H9 (cell line): ENCODE measurements around the gene USP6. TPM values are rescaled to one million over a fixed set of nuclear protein-coding genes. Genes with fewer than 3 reads are reported as not detected.
A peak's percentile ranks its signal among the peaks of the same experiment; 100 is the strongest.

Source experiments
- DNase-seq: peaks from one replicate; pipeline ENCODE4 v3.0.0-alpha.2; 2017
- H2AFZ ChIP-seq: one replicate; pipeline ENCODE4 v1.6.1; 2013; ENCODE audit warnings: mild to moderate bottlenecking, low read length, control low read depth, moderate library complexity
- H2AK5ac ChIP-seq: 2 replicates; pipeline ENCODE4 v1.6.1; 2013; ENCODE audit warnings: low read length, control low read depth, mixed read lengths; ENCODE audit not compliant: insufficient read length
- H2BK120ac ChIP-seq: one replicate; pipeline ENCODE4 v1.6.1; 2013; ENCODE audit warnings: low read depth, mild to moderate bottlenecking, low read length, control low read depth, inconsistent platforms; ENCODE audit not compliant: poor library complexity, severe bottlenecking
- H2BK12ac ChIP-seq: 2 replicates; pipeline ENCODE4 v1.6.1; 2013; ENCODE audit warnings: low read length, control low read depth, mixed read lengths, low read depth; ENCODE audit not compliant: insufficient read length
- H2BK15ac ChIP-seq: 2 replicates; pipeline ENCODE4 v1.6.1; 2013; ENCODE audit warnings: low read depth, low read length, control low read depth
- H2BK20ac ChIP-seq: one replicate; pipeline ENCODE4 v1.6.1; 2013; ENCODE audit warnings: low read depth, mild to moderate bottlenecking, low read length, control low read depth, inconsistent platforms; ENCODE audit not compliant: poor library complexity, severe bottlenecking
- H2BK5ac ChIP-seq: 2 replicates; pipeline ENCODE4 v1.6.1; 2013; ENCODE audit warnings: low read length, control low read depth, mixed read lengths; ENCODE audit not compliant: insufficient read length
- H3K14ac ChIP-seq: 2 replicates; pipeline ENCODE4 v1.6.1; 2013; ENCODE audit warnings: low read length, control low read depth; ENCODE audit not compliant: insufficient read depth
- H3K18ac ChIP-seq: 2 replicates; pipeline ENCODE4 v1.6.1; 2013; ENCODE audit warnings: low read depth, mild to moderate bottlenecking, mixed read lengths, low read length, control low read depth; ENCODE audit not compliant: insufficient read length
- H3K23ac ChIP-seq: 2 replicates; pipeline ENCODE4 v1.6.1; 2013; ENCODE audit warnings: low read length, control low read depth, mixed read lengths, low read depth; ENCODE audit not compliant: insufficient read length
- H3K23me2 ChIP-seq: 2 replicates; pipeline ENCODE4 v1.6.1; 2013; ENCODE audit warnings: low read depth, mild to moderate bottlenecking, mixed read lengths, low read length, control low read depth; ENCODE audit not compliant: insufficient read length, poor library complexity, severe bottlenecking
- H3K27ac ChIP-seq: 2 replicates; pipeline ENCODE4 v1.5.1; 2013; ENCODE audit warnings: low read length, control low read depth, mixed read lengths, low read depth; ENCODE audit not compliant: insufficient read length
- H3K27me3 ChIP-seq: 2 replicates; pipeline ENCODE4 v1.6.1; 2013; ENCODE audit warnings: low read length, control low read depth, inconsistent platforms; ENCODE audit not compliant: insufficient read depth
- H3K4ac ChIP-seq: 2 replicates; pipeline ENCODE4 v1.6.1; 2013; ENCODE audit warnings: low read depth, mild to moderate bottlenecking, control low read depth, inconsistent platforms, low read length, moderate library complexity
- H3K4me1 ChIP-seq: 2 replicates; pipeline ENCODE4 v1.6.1; 2013; ENCODE audit warnings: low read length, control low read depth, inconsistent platforms; ENCODE audit not compliant: insufficient read depth
- H3K4me2 ChIP-seq: 2 replicates; pipeline ENCODE4 v1.6.1; 2013; ENCODE audit warnings: low read length, control low read depth, mixed read lengths; ENCODE audit not compliant: insufficient read length, insufficient read depth
- H3K56ac ChIP-seq: 2 replicates; pipeline ENCODE4 v1.6.1; 2013; ENCODE audit warnings: low read depth, mild to moderate bottlenecking, mixed read lengths, low read length, control low read depth; ENCODE audit not compliant: insufficient read length
- H3K79me1 ChIP-seq: 2 replicates; pipeline ENCODE4 v1.6.1; 2013; ENCODE audit warnings: low read depth, mild to moderate bottlenecking, moderate library complexity, low read length, control low read depth, inconsistent platforms; ENCODE audit not compliant: insufficient read depth, poor library complexity, severe bottlenecking
- H3K79me2 ChIP-seq: 2 replicates; pipeline ENCODE4 v1.6.1; 2013; ENCODE audit warnings: low read length, control low read depth, inconsistent platforms; ENCODE audit not compliant: insufficient read depth
- H3K9ac ChIP-seq: 2 replicates; pipeline ENCODE4 v1.6.1; 2013; ENCODE audit warnings: low read length, control low read depth, mixed read lengths; ENCODE audit not compliant: insufficient read length; ENCODE audit errors: extremely low read depth
- H3K9me3 ChIP-seq: one replicate; pipeline ENCODE4 v1.6.1; 2013; ENCODE audit warnings: low read depth, low read length, inconsistent platforms; ENCODE audit not compliant: control insufficient read depth
- H3T11ph ChIP-seq: one replicate; pipeline ENCODE4 v1.6.1; 2013; ENCODE audit warnings: mild to moderate bottlenecking, low read length, control low read depth, inconsistent platforms
- H4K20me1 ChIP-seq: one replicate; pipeline ENCODE4 v1.6.1; 2013; ENCODE audit not compliant: control insufficient read depth, insufficient read length, insufficient read depth
- H4K5ac ChIP-seq: 2 replicates; pipeline ENCODE4 v1.6.1; 2013; ENCODE audit warnings: low read depth, mild to moderate bottlenecking, mixed read lengths, low read length, control low read depth; ENCODE audit not compliant: insufficient read length
- H4K8ac ChIP-seq: replicated peaks from 2 replicates; pipeline ENCODE4 v1.6.1; 2013; ENCODE audit warnings: low read length, control low read depth, mixed read lengths, low read depth; ENCODE audit not compliant: insufficient read length
- H4K91ac ChIP-seq: 2 replicates; pipeline ENCODE4 v1.6.1; 2013; ENCODE audit warnings: low read depth, mild to moderate bottlenecking, moderate library complexity, mixed read lengths, low read length, control low read depth; ENCODE audit not compliant: insufficient read length
- H3K27ac Mint-ChIP-seq, 3 experiments: 2 replicates in 2 of 3; 3 replicates in 1 of 3; pipeline ENCODE4 v1.8.0; 2020 to 2021; ENCODE audit warnings: mixed read lengths in 3 of 3, mild to moderate bottlenecking in 1 of 3, moderate library complexity in 1 of 3
- H3K27me3 Mint-ChIP-seq: 2 replicates; pipeline ENCODE4 v1.8.0; 2021; ENCODE audit warnings: low read depth, mild to moderate bottlenecking, moderate library complexity, mixed read lengths
- H3K36me3 Mint-ChIP-seq, 3 experiments: 2 replicates in 2 of 3; 3 replicates in 1 of 3; pipeline ENCODE4 v1.8.0; 2020 to 2021; ENCODE audit warnings: low read depth in 3 of 3, mixed read lengths in 3 of 3; ENCODE audit not compliant: insufficient read depth in 1 of 3
- H3K4me1 Mint-ChIP-seq, 2 experiments: 2 replicates each; pipeline ENCODE4 v1.8.0; 2020; ENCODE audit warnings: mixed read lengths in 2 of 2
- H3K4me3 Mint-ChIP-seq, 2 experiments: 2 replicates in 1 of 2; 3 replicates in 1 of 2; pipeline ENCODE4 v1.8.0; 2020 to 2021; ENCODE audit warnings: mild to moderate bottlenecking in 2 of 2, mixed read lengths in 2 of 2, moderate library complexity in 1 of 2
- H3K9me3 Mint-ChIP-seq, 2 experiments: 2 replicates in 1 of 2; 3 replicates in 1 of 2; pipeline ENCODE4 v1.8.0; 2020; ENCODE audit warnings: mild to moderate bottlenecking in 2 of 2, mixed read lengths in 2 of 2, moderate library complexity in 1 of 2
- CTCF ChIP-seq: fragments of 200-600 bp; sonication (generic); conservative IDR thresholded peaks from 3 replicates; pipeline ENCODE4 v1.8.0; 2021; ENCODE audit warnings: antibody characterized with exemption, mild to moderate bottlenecking
- WGBS: extraction: QIAGEN DNeasy Blood & Tissue Kit; methylation state at CpG from one replicate; pipeline ENCODE4 v1.1.7; 2013; ENCODE audit warnings: missing lambda C conversion rate, low lambda C conversion rate, mixed read lengths; ENCODE audit not compliant: insufficient read length; ENCODE audit errors: extremely low coverage; 5-methylcytosine and 5-hydroxymethylcytosine counted together
- total RNA-seq: library from RNA; stranded (reverse); gene quantifications from 2 replicates; pipeline ENCODE4 v1.2.1, GENCODE V29; 2021

Gene USP6
- total RNA-seq, 1 experiment from 2014 or later, result 0.17 TPM

GRCh38 chr17:5111402-5112204 lies 4.2 kb upstream of the USP6 start, which contains the start of gene ZNF232:
TSS of gene ZNF232 (minus strand) at chr17:5111878. CDS start at chr17:5111822, 56 bp downstream.
- H3K14ac ChIP-seq, result peak within 1 kb of the TSS; percentile 82
- DNase-seq, result peak; percentile 98
- no peak within 1 kb of the TSS for H2BK5ac ChIP-seq
- H4K8ac ChIP-seq, result no peak within 1 kb of the TSS
- Mint-ChIP-seq H3K27me3 (no peaks in the 10 kb centered on the region; the same call in 1 of the 2 replicates), H3K4me3 (peak within 1 kb of the TSS; percentile 70 to 81), H3K36me3 (peaks cover 49 to 53% (median 49%) of the 10 kb centered on the region in 3 experiments), H3K4me1 (peaks cover 13 to 14% of the 10 kb centered on the region in 2 experiments), H3K27ac (peak within 1 kb of the TSS; percentile 82 to 96 (median 95)), H3K9me3 (peaks cover 4 to 8% of the 10 kb centered on the region in 2 experiments; a peak in 4 of 5 replicates)
- H2BK12ac ChIP-seq, result peak within 1 kb of the TSS; percentile 10
- H4K5ac ChIP-seq, result no peak within 1 kb of the TSS
- peaks cover 6% of the 10 kb centered on the region for H3K23me2 ChIP-seq
- no peak within 1 kb of the TSS for H2BK20ac ChIP-seq
- no CpG with 5 or more reads among the region's 69 CpGs for WGBS
- peak within 1 kb of the TSS; percentile 65 for H2AFZ ChIP-seq
- H3K18ac ChIP-seq, result peak within 1 kb of the TSS; percentile 92
- H3K79me1 ChIP-seq, result peaks cover 5% of the 10 kb centered on the region
- H2AK5ac ChIP-seq, result no peak within 1 kb of the TSS
- no peaks in the 10 kb centered on the region for H4K20me1 ChIP-seq
- peaks cover 4% of the 10 kb centered on the region; the same call in 1 of the 2 replicates for H3K79me2 ChIP-seq
- H3K23ac ChIP-seq, result no peak within 1 kb of the TSS
- no peaks in the 10 kb centered on the region for H3K27me3 ChIP-seq
- no peaks in the 10 kb centered on the region for H3K4me1 ChIP-seq
- no peak within 1 kb of the TSS for H3K56ac ChIP-seq
- TF ChIP-seq CTCF, result no peak
- peak within 1 kb of the TSS; percentile 87 for H3K9ac ChIP-seq
- H2BK120ac ChIP-seq, result no peak within 1 kb of the TSS
- H3K4ac ChIP-seq, result no peak within 1 kb of the TSS; the same call in 1 of the 2 replicates
- peak within 1 kb of the TSS; percentile 5 for H3T11ph ChIP-seq
- peak within 1 kb of the TSS; percentile 89 for H3K4me2 ChIP-seq
- no peak within 1 kb of the TSS for H2BK15ac ChIP-seq
- H3K9me3 ChIP-seq, result no peaks in the 10 kb centered on the region
- no peak within 1 kb of the TSS for H4K91ac ChIP-seq
- H3K27ac ChIP-seq, result peak within 1 kb of the TSS; percentile 11
